GM23338 (cell line): ENCODE data around the gene HGF. TPM values are rescaled to one million over a fixed set of nuclear protein-coding genes. Genes with fewer than 3 reads are reported as not detected.

Source experiments
- ATAC-seq: fragments of 200-7000 bp; cut with Tn5 transposase; 3 replicates; pipeline ENCODE4 v1.9.1; 2020
- DNase-seq: peaks from one replicate; pipeline ENCODE4 v3.0.0-alpha.2; 2015; ENCODE audit warnings: low spot score
- H2AFZ ChIP-seq: fragments of 200-600 bp; sonication (generic); 2 replicates; pipeline ENCODE4 v1.8.0; 2016; ENCODE audit warnings: antibody characterized with exemption, mild to moderate bottlenecking, moderate library complexity
- H3F3A ChIP-seq: fragments of 200-600 bp; sonication (generic); replicated peaks from 2 replicates; pipeline ENCODE4 v1.8.0; 2017; ENCODE audit warnings: antibody characterized with exemption, mixed run types, low read depth
- H3K27ac ChIP-seq: fragments of 200-600 bp; sonication (generic); 2 replicates; pipeline ENCODE4 v1.6.1; 2016; ENCODE audit warnings: low read depth
- H3K27me3 ChIP-seq: fragments of 200-600 bp; sonication (generic); 2 replicates; pipeline ENCODE4 v1.8.0; 2016; ENCODE audit warnings: mild to moderate bottlenecking, mixed run types, moderate library complexity; ENCODE audit not compliant: insufficient read depth
- H3K36me3 ChIP-seq: fragments of 200-600 bp; sonication (generic); 2 replicates; pipeline ENCODE4 v1.8.0; 2016; ENCODE audit warnings: mild to moderate bottlenecking; ENCODE audit not compliant: insufficient read depth
- H3K4me1 ChIP-seq: fragments of 200-600 bp; sonication (generic); 2 replicates; pipeline ENCODE4 v1.8.0; 2016; ENCODE audit warnings: mild to moderate bottlenecking, moderate library complexity; ENCODE audit not compliant: insufficient read depth
- H3K4me2 ChIP-seq: fragments of 200-600 bp; sonication (generic); 2 replicates; pipeline ENCODE4 v1.7.1; 2017; ENCODE audit warnings: mixed run types
- H3K4me3 ChIP-seq: fragments of 200-600 bp; sonication (generic); 2 replicates; pipeline ENCODE4 v1.6.1; 2016; ENCODE audit warnings: mixed run types
- H3K79me2 ChIP-seq: fragments of 200-600 bp; sonication (generic); replicated peaks from 2 replicates; pipeline ENCODE4 v1.8.0; 2017; ENCODE audit warnings: mild to moderate bottlenecking; ENCODE audit not compliant: insufficient read depth
- H3K9me2 ChIP-seq: fragments of 200-600 bp; sonication (generic); 2 replicates; pipeline ENCODE4 v1.8.0; 2017; ENCODE audit not compliant: insufficient read depth
- H4K20me1 ChIP-seq: fragments of 200-600 bp; sonication (generic); replicated peaks from 2 replicates; pipeline ENCODE4 v1.8.0; 2017; ENCODE audit warnings: mild to moderate bottlenecking; ENCODE audit not compliant: insufficient read depth
- H3K27ac Mint-ChIP-seq: 2 replicates; pipeline ENCODE4 v1.8.0; 2020; ENCODE audit warnings: inconsistent platforms, mild to moderate bottlenecking, moderate library complexity, mixed read lengths
- H3K27me3 Mint-ChIP-seq: 3 replicates; pipeline ENCODE4 v1.8.0; 2022; ENCODE audit warnings: low read depth, mild to moderate bottlenecking, moderate library complexity, mixed read lengths, inconsistent platforms; ENCODE audit not compliant: insufficient read depth, poor library complexity
- H3K36me3 Mint-ChIP-seq: 3 replicates; pipeline ENCODE4 v1.8.0; 2021; ENCODE audit warnings: low read depth, mild to moderate bottlenecking, inconsistent platforms, moderate library complexity, mixed read lengths
- H3K4me1 Mint-ChIP-seq: 3 replicates; pipeline ENCODE4 v1.8.0; 2020; ENCODE audit warnings: mild to moderate bottlenecking, inconsistent platforms, mixed read lengths
- H3K4me3 Mint-ChIP-seq: 3 replicates; pipeline ENCODE4 v1.8.0; 2021; ENCODE audit warnings: moderate library complexity, mild to moderate bottlenecking, inconsistent platforms, mixed read lengths
- H3K9me3 Mint-ChIP-seq: 3 replicates; pipeline ENCODE4 v1.8.0; 2020; ENCODE audit warnings: moderate library complexity, mild to moderate bottlenecking, inconsistent platforms, mixed read lengths
- CREB1 ChIP-seq: fragments of 250-450 bp; sonication (Bioruptor Pico); IDR thresholded peaks from 2 replicates; pipeline ENCODE4 v1.5.0; 2020; ENCODE audit warnings: low read depth, mild to moderate bottlenecking, moderate library complexity
- EZH2 ChIP-seq: fragments of 200-600 bp; sonication (generic); IDR thresholded peaks from one replicate; pipeline ENCODE4 v1.8.0; 2017; ENCODE audit warnings: antibody characterized with exemption, mild to moderate bottlenecking, low read depth; ENCODE audit not compliant: unreplicated experiment
- EZH2phosphoT487 ChIP-seq: fragments of 200-600 bp; sonication (generic); IDR thresholded peaks from one replicate; pipeline ENCODE4 v1.8.1; 2018; ENCODE audit warnings: antibody characterized with exemption; ENCODE audit not compliant: unreplicated experiment
- JUNB ChIP-seq: IDR thresholded peaks from one replicate; pipeline ENCODE4 v1.6.1; 2016; ENCODE audit warnings: antibody characterized with exemption; ENCODE audit not compliant: unreplicated experiment
- NANOG ChIP-seq: IDR thresholded peaks from 2 replicates; pipeline ENCODE4 v1.6.1; 2016; ENCODE audit warnings: antibody characterized with exemption, borderline replicate concordance
- POLR2AphosphoS5 ChIP-seq: IDR thresholded peaks from 2 replicates; pipeline ENCODE4 v1.6.1; 2016; ENCODE audit warnings: antibody characterized with exemption, low read depth
- STAT1 ChIP-seq: IDR thresholded peaks from one replicate; pipeline ENCODE4 v1.6.1; 2016; ENCODE audit warnings: antibody characterized with exemption; ENCODE audit not compliant: unreplicated experiment
- ZNF114 ChIP-seq: fragments of 250-450 bp; sonication (Bioruptor Pico); IDR thresholded peaks from 2 replicates; pipeline ENCODE4 v1.5.0; 2020; ENCODE audit warnings: mild to moderate bottlenecking, moderate library complexity
- ZNF331 ChIP-seq: fragments of 250-450 bp; sonication (Bioruptor Pico); IDR thresholded peaks from 2 replicates; pipeline ENCODE4 v1.5.0; 2020; ENCODE audit warnings: low read depth, mild to moderate bottlenecking, moderate library complexity
- polyA plus RNA-seq: library from polyadenylated mRNA; unstranded; fragments of >200 nt; fragmentation: Nextera tagmentation; extraction: Ambion mirVana; gene quantifications from 2 replicates; pipeline ENCODE4 v1.2.1, GENCODE V29; 2016
- total RNA-seq: library from RNA; depleted of rRNA; stranded (reverse); fragments of >200 nt; shearing (Covaris generic); gene quantifications from 2 replicates; pipeline ENCODE4 v1.2.3, GENCODE V29; 2014
- TF ChIP-seq, protein P1 (sequence below): IDR thresholded peaks from one replicate; pipeline ENCODE4 v1.6.1; 2018; ENCODE audit warnings: antibody characterized with exemption; ENCODE audit not compliant: unreplicated experiment
- TF ChIP-seq, protein P2 (sequence below): IDR thresholded peaks from 2 replicates; pipeline ENCODE4 v1.6.1; 2016; ENCODE audit warnings: antibody characterized with exemption
- TF ChIP-seq, protein P3 (sequence below), 2 experiments: fragments of 200-600 bp in 1 of 2; sonication (generic) in 1 of 2; conservative IDR thresholded peaks; 2 replicates each; pipeline versions ENCODE4 v1.5.1 to v1.6.1; 2016 to 2017; ENCODE audit warnings: antibody characterized with exemption in 2 of 2, low read depth in 2 of 2, mild to moderate bottlenecking in 2 of 2, moderate library complexity in 1 of 2
- TF ChIP-seq, protein P4 (sequence below): fragments of 250-450 bp; sonication (Bioruptor Pico); IDR thresholded peaks from 2 replicates; pipeline ENCODE4 v1.5.0; 2020; ENCODE audit warnings: mild to moderate bottlenecking, moderate library complexity

HGF gene
- total and polyA plus RNA-seq, 2 experiments from 2014 or later: 0.24 to 1.1 TPM

DNA sequence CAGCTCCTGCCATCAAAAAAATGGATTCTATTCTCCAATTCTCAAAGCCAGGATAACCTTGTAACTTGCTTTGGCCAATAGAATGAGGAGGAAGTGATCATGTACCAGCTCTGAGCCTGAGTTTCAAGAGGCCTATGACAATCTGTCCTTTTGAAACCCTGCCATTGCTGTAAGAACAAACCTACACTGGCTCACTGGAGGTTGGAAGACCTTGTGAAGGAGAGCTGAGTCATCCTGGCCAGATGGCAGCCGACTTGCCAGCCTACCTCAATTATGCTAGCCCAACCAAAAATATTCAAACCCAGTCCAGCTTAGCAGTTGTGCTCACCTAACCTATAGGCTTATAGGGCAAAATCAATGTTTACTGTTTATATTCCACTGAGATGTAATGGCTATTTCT is 93.0 kb downstream of the HGF start:
- ATAC-seq (no peak), DNase-seq (no peak)
- H3K27me3 ChIP-seq: no peaks in the 10 kb centered on the region
- peak overlapping the region; percentile 9; the same call in 1 of the 2 replicates for H2AFZ ChIP-seq
- no peaks in the 10 kb centered on the region for H3F3A ChIP-seq
- H3K79me2 ChIP-seq: no peaks in the 10 kb centered on the region
- H3K9me2 ChIP-seq: no peaks in the 10 kb centered on the region
- no peaks in the 10 kb centered on the region; the same call in 2 of the 3 replicates for H3K9me3 Mint-ChIP-seq
- H3K4me1 ChIP-seq: peaks cover 18% of the 10 kb centered on the region
- H3K27ac Mint-ChIP-seq: no peak overlapping the region
- H3K4me3 Mint-ChIP-seq: no peak overlapping the region
- peaks cover 46% of the 10 kb centered on the region for H3K4me1 Mint-ChIP-seq
- no peaks in the 10 kb centered on the region for H4K20me1 ChIP-seq
- H3K27me3 Mint-ChIP-seq: no peaks in the 10 kb centered on the region
- H3K36me3 ChIP-seq: no peaks in the 10 kb centered on the region
- no peak overlapping the region for H3K4me3 ChIP-seq
- no peak for TF ChIP-seq POLR2AphosphoS5
- no peak for TF ChIP-seq NANOG
- TF ChIP-seq, protein P1, sequence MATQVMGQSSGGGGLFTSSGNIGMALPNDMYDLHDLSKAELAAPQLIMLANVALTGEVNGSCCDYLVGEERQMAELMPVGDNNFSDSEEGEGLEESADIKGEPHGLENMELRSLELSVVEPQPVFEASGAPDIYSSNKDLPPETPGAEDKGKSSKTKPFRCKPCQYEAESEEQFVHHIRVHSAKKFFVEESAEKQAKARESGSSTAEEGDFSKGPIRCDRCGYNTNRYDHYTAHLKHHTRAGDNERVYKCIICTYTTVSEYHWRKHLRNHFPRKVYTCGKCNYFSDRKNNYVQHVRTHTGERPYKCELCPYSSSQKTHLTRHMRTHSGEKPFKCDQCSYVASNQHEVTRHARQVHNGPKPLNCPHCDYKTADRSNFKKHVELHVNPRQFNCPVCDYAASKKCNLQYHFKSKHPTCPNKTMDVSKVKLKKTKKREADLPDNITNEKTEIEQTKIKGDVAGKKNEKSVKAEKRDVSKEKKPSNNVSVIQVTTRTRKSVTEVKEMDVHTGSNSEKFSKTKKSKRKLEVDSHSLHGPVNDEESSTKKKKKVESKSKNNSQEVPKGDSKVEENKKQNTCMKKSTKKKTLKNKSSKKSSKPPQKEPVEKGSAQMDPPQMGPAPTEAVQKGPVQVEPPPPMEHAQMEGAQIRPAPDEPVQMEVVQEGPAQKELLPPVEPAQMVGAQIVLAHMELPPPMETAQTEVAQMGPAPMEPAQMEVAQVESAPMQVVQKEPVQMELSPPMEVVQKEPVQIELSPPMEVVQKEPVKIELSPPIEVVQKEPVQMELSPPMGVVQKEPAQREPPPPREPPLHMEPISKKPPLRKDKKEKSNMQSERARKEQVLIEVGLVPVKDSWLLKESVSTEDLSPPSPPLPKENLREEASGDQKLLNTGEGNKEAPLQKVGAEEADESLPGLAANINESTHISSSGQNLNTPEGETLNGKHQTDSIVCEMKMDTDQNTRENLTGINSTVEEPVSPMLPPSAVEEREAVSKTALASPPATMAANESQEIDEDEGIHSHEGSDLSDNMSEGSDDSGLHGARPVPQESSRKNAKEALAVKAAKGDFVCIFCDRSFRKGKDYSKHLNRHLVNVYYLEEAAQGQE: no peak
- no peak for TF ChIP-seq ZNF114 (CRISPR knock-in tag)
- TF ChIP-seq, protein P2, sequence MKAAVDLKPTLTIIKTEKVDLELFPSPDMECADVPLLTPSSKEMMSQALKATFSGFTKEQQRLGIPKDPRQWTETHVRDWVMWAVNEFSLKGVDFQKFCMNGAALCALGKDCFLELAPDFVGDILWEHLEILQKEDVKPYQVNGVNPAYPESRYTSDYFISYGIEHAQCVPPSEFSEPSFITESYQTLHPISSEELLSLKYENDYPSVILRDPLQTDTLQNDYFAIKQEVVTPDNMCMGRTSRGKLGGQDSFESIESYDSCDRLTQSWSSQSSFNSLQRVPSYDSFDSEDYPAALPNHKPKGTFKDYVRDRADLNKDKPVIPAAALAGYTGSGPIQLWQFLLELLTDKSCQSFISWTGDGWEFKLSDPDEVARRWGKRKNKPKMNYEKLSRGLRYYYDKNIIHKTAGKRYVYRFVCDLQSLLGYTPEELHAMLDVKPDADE: no peak
- TF ChIP-seq, protein P3, sequence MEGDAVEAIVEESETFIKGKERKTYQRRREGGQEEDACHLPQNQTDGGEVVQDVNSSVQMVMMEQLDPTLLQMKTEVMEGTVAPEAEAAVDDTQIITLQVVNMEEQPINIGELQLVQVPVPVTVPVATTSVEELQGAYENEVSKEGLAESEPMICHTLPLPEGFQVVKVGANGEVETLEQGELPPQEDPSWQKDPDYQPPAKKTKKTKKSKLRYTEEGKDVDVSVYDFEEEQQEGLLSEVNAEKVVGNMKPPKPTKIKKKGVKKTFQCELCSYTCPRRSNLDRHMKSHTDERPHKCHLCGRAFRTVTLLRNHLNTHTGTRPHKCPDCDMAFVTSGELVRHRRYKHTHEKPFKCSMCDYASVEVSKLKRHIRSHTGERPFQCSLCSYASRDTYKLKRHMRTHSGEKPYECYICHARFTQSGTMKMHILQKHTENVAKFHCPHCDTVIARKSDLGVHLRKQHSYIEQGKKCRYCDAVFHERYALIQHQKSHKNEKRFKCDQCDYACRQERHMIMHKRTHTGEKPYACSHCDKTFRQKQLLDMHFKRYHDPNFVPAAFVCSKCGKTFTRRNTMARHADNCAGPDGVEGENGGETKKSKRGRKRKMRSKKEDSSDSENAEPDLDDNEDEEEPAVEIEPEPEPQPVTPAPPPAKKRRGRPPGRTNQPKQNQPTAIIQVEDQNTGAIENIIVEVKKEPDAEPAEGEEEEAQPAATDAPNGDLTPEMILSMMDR (conservative IDR thresholded peaks at IDR 0.05; ENCODE audit: low read depth in 2 of 2): no peak
- TF ChIP-seq, protein P4, sequence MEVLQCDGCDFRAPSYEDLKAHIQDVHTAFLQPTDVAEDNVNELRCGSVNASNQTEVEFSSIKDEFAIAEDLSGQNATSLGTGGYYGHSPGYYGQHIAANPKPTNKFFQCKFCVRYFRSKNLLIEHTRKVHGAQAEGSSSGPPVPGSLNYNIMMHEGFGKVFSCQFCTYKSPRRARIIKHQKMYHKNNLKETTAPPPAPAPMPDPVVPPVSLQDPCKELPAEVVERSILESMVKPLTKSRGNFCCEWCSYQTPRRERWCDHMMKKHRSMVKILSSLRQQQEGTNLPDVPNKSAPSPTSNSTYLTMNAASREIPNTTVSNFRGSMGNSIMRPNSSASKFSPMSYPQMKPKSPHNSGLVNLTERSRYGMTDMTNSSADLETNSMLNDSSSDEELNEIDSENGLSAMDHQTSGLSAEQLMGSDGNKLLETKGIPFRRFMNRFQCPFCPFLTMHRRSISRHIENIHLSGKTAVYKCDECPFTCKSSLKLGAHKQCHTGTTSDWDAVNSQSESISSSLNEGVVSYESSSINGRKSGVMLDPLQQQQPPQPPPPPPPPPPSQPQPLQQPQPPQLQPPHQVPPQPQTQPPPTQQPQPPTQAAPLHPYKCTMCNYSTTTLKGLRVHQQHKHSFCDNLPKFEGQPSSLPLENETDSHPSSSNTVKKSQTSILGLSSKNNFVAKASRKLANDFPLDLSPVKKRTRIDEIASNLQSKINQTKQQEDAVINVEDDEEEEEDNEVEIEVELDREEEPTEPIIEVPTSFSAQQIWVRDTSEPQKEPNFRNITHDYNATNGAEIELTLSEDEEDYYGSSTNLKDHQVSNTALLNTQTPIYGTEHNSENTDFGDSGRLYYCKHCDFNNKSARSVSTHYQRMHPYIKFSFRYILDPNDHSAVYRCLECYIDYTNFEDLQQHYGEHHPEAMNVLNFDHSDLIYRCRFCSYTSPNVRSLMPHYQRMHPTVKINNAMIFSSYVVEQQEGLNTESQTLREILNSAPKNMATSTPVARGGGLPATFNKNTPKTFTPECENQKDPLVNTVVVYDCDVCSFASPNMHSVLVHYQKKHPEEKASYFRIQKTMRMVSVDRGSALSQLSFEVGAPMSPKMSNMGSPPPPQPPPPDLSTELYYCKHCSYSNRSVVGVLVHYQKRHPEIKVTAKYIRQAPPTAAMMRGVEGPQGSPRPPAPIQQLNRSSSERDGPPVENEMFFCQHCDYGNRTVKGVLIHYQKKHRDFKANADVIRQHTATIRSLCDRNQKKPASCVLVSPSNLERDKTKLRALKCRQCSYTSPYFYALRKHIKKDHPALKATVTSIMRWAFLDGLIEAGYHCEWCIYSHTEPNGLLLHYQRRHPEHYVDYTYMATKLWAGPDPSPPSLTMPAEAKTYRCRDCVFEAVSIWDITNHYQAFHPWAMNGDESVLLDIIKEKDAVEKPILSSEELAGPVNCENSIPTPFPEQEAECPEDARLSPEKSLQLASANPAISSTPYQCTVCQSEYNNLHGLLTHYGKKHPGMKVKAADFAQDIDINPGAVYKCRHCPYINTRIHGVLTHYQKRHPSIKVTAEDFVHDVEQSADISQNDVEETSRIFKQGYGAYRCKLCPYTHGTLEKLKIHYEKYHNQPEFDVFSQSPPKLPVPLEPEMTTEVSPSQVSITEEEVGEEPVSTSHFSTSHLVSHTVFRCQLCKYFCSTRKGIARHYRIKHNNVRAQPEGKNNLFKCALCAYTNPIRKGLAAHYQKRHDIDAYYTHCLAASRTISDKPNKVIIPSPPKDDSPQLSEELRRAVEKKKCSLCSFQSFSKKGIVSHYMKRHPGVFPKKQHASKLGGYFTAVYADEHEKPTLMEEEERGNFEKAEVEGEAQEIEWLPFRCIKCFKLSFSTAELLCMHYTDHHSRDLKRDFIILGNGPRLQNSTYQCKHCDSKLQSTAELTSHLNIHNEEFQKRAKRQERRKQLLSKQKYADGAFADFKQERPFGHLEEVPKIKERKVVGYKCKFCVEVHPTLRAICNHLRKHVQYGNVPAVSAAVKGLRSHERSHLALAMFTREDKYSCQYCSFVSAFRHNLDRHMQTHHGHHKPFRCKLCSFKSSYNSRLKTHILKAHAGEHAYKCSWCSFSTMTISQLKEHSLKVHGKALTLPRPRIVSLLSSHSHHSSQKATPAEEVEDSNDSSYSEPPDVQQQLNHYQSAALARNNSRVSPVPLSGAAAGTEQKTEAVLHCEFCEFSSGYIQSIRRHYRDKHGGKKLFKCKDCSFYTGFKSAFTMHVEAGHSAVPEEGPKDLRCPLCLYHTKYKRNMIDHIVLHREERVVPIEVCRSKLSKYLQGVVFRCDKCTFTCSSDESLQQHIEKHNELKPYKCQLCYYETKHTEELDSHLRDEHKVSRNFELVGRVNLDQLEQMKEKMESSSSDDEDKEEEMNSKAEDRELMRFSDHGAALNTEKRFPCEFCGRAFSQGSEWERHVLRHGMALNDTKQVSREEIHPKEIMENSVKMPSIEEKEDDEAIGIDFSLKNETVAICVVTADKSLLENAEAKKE (CRISPR knock-in tag): no peak
- no peak for TF ChIP-seq ZNF331 (CRISPR knock-in tag)
- no peak for TF ChIP-seq JUNB
- TF ChIP-seq STAT1: no peak
- no peak for TF ChIP-seq EZH2phosphoT487
- no peak for TF ChIP-seq CREB1 (CRISPR knock-in tag)
- no peak for TF ChIP-seq EZH2
- no peak overlapping the region for H3K4me2 ChIP-seq
- no peaks in the 10 kb centered on the region for H3K36me3 Mint-ChIP-seq
- H3K27ac ChIP-seq: no peak overlapping the region
